ENCODE results near the gene IFT43. TPM values are rescaled to one million over a fixed set of nuclear protein-coding genes. Genes with fewer than 3 reads are reported as not detected.

The IFT43 gene
- polyA plus RNA-seq, 3 donors, result 21.5 to 38.9 (median 33.3) TPM

- no peak overlapping the region for H3K27ac ChIP-seq (ENCODE audit: low read depth, low read length)
- WGBS, 3 donors, result 65 to 89% (median 77%) methylated on average over 4 of the region's 4 CpGs
Measured at GRCh38 chr14:76121089-76121748, 135.7 kb downstream of the IFT43 start.

GRCh38 chr14:76123426-76124225 lies 138.1 kb downstream of the IFT43 start:
- 70 to 73% (median 71%) methylated on average over 10 of the region's 10 CpGs for WGBS, 3 donors

GRCh38 chr14:76125511-76125910 lies 139.9 kb downstream of the IFT43 start:
- H3K27ac ChIP-seq (ENCODE audit: low read depth, low read length), result no peak overlapping the region
- WGBS, 3 donors, result 51 to 56% (median 56%) methylated on average over 8 of the region's 8 CpGs

More at GRCh38 chr14:76123426-76124225, 138.1 kb downstream of the IFT43 start:
- no peak overlapping the region for H3K27ac ChIP-seq (ENCODE audit: low read depth, low read length)

GRCh38 chr14:76126076-76126475 lies 140.5 kb downstream of the IFT43 start:
- WGBS, 3 donors, result 68 to 77% (median 74%) methylated on average over 5 of the region's 5 CpGs
- H3K27ac ChIP-seq (ENCODE audit: low read depth, low read length), result no peak overlapping the region

- 42 to 54% (median 46%) methylated on average over 3 of the region's 3 CpGs for WGBS, 3 donors
- H3K27ac ChIP-seq (ENCODE audit: low read depth, low read length), result no peak overlapping the region
Measured at GRCh38 chr14:76129851-76130576, 144.5 kb downstream of the IFT43 start.

- H3K27ac ChIP-seq (ENCODE audit: low read depth, low read length), result no peak overlapping the region
- 8 to 14% (median 12%) methylated on average over 30 of the region's 30 CpGs for WGBS, 3 donors
Measured at GRCh38 chr14:76131071-76131965, 145.8 kb downstream of the IFT43 start.

GRCh38 chr14:76133103-76133502 lies 147.5 kb downstream of the IFT43 start:
- H3K27ac ChIP-seq (ENCODE audit: low read depth, low read length), result no peak overlapping the region
- 12 to 19% (median 19%) methylated on average over 4 of the region's 4 CpGs for WGBS, 3 donors

Other genes starting within 250 kb of the IFT43 start
- 10 to 100 TPM; 30.6 to 63.3 (median 30.8) TPM for gene TGFB3, start 3.8 kb upstream of the IFT43 start, polyA plus RNA-seq
- 10 to 100 TPM in 1 of 3 donors, 1 to 10 TPM in 2; 5.6 to 16.3 (median 6.0) TPM for gene GPATCH2L, start 166.2 kb downstream of the IFT43 start, polyA plus RNA-seq